ENCODE measurements around the gene EFEMP2.
"Not testable (repeated sequence)": the region's sequence is repeated elsewhere in the genome, so short reads cannot be mapped to it uniquely, and the experiment has no call there.

The EFEMP2 gene

DNA sequence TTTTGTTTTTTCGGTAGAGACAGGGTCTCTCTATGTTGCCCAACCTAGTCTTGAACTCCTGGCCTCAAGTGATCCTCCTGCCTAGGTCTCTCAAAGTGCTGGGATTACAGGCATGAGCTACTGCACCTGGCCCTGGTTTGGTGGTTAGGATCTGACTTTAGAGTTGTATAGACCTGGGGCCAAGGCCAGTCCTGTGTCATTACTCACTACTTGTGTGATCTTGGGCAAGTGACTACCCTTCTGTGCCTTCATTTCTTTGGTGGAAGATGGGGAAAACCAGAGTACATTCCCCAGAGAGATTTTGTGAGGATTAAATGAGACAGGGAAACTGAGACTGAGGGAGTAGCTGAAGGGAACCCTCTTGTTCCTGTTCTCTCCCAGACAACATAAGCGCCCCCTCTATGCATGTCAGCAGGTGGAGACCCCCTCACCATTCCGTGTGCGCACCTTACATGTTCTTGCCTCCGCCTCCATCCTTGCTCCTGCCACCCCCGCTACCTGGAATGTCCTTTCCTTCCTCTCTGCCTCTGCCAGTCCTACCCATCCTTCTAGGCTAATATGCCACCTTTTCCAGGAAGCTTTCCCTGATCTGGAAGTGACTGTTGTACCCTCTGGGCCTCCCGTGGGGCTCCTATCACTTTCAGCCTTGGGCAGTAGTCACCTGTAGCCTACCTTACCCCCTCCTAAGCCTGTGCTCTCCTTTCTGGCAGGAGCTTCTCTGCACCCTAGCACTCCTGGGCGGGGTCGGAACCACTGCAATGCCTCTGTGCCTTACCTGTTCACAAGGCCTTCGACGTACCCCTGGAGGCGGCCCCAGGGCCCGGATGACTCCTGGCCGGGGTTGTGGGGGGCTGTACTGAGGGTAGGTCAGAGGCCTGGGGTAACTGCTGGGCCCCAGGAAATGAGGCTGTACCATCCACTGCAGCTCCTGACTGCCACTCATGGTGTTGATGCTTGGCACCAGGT lies 23.7 kb upstream of the EFEMP2 start:
- ATAC-seq (replicated peaks) (no peak), DNase-seq (no peak)
- Mint-ChIP-seq H3K4me3 (no peak overlapping the region), H3K27ac (peak overlapping the region; percentile 49 to 51), H3K36me3 (ENCODE audit: insufficient read depth) (peaks cover 17% of the 10 kb centered on the region), H3K9me3 (no peaks in the 10 kb centered on the region), H3K4me1 (ENCODE audit: low read depth in 2 of 2) (peaks cover 21 to 30% of the 10 kb centered on the region in 2 donors), H3K27me3 (no peaks in the 10 kb centered on the region)

DNA sequence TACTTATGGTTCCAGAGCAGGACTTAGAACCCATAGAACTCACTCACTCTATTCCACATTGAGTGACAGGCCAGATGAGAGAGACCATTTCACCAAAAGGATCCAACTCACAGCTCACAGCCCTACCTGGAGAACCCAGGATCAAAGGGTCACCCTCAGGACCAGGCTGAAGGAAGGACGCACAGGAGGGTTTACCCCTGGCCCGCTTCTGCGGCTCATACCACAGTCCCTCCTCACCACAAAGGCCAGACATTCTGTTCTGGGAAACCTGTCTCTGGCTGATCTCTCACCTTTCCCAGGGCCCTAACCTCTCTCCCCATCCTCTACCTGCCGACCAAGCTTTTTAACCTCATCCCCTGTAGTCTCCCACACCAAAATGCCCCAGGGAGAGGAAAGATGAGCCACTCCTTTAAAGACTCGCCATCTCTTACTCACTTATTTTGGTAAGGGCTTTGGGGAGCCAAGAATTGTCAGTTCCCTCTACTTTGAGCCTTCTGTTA lies 22.9 kb upstream of the EFEMP2 start:
- Mint-ChIP-seq H3K36me3 (ENCODE audit: insufficient read depth) (peaks cover 17% of the 10 kb centered on the region), H3K4me1 (ENCODE audit: low read depth in 2 of 2) (peaks cover 21 to 31% of the 10 kb centered on the region in 2 donors), H3K4me3 (peak overlapping the region; percentile 22 to 62), H3K27me3 (no peaks in the 10 kb centered on the region), H3K27ac (peak overlapping the region; percentile 28 to 51), H3K9me3 (no peaks in the 10 kb centered on the region)
- DNase-seq (no peak), ATAC-seq (replicated peaks) (no peak)

DNA sequence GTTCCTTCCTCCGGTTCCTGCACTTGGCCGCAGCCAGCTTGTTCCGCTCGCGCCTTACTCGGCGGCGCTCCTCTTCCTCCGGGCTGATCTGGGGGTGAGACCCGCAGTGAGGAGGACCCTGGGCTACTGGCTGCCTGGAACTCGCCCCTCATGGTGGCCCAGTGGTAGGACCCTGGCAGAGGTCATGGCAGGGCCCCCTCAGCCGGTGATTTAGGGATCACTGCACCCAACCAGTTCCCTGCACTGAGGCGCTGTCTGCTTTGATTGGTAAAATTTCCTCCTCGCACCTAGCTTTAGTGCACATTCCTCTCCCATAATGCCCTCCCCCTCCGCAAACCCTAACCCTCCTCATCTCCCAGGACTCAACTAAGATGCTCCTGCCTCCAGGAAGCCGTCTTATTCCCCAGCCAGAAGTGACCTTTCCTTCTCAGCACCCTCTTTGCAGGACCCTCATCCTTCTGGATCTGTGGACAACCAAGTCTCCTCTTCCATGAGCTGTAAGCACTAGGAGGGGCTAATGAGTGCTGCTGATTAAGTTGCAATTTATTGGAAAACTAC lies 21.5 kb upstream of the EFEMP2 start:
- peak overlapping the region; percentile 89 to 93 for H3K4me3 Mint-ChIP-seq
- no peaks in the 10 kb centered on the region for H3K9me3 Mint-ChIP-seq
- peak overlapping the region; percentile 87 to 92 for H3K27ac Mint-ChIP-seq
- H3K4me1 Mint-ChIP-seq (ENCODE audit: low read depth in 2 of 2): peaks cover 34 to 42% of the 10 kb centered on the region in 2 donors
- peaks cover 20% of the 10 kb centered on the region for H3K36me3 Mint-ChIP-seq (ENCODE audit: insufficient read depth)
- peak; percentile 7 for ATAC-seq (replicated peaks)
- H3K27me3 Mint-ChIP-seq: no peaks in the 10 kb centered on the region
- no peak for DNase-seq

DNA sequence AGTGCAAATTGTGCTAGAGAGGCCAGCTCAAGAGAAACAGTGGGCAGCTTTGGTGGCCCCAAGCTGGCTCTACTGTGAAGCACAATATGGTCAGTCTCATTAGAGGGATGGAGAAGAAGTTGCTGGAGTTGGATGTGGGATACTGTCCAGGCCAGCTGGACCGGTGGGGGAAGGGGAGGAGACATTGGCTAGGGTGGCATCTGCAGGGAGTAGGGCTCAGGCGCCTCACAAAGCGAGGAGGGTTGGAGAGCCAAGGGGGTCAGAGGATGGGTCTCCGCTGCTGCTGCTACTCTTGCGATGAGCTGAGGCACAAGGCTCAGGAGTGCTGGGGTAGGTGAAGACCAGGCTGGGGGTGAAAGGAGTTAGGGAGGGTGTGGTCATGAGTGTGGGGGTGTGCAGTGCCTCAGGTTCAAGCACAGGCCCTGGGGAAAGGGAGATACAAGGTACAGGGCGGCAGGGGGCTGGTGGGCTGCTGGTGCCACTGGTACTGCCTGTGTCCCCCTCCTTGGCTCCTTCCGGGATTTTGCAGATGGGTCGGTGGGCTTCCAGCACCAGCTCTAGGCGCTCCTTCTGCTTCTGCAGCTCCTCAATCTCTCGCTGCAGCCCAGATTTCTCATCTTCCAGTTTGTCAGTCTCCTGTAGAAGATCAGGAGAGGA lies 20.2 kb upstream of the EFEMP2 start:
- Mint-ChIP-seq H3K27ac (peak overlapping the region; percentile 92 to 97), H3K27me3 (no peaks in the 10 kb centered on the region), H3K4me3 (peak overlapping the region; percentile 89 to 93), H3K9me3 (no peaks in the 10 kb centered on the region), H3K4me1 (ENCODE audit: low read depth in 2 of 2) (peaks cover 42 to 52% of the 10 kb centered on the region in 2 donors), H3K36me3 (ENCODE audit: insufficient read depth) (peaks cover 28% of the 10 kb centered on the region)
- no peak for ATAC-seq (replicated peaks)
- no peak for DNase-seq

DNA sequence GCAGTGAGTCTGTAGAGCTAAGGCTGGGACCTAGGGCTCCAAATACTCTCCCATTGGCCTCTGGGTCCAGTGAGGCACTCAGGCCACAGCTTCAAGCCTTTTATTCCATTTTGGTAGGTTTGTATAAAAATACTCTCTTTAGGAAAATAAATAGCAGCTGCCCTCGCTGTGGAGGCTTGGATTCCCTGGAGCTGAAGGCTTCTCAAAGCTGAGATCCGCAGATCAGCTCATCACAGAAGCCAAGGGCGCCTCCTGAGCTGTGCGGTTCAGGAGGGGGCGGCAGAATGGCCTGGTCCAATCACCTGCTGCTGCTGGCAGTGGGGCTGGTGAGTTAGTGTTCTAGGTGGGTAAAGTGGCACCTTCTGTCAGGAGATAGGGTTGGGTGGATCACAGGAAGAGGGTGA lies 19.5 kb upstream of the EFEMP2 start:
- Mint-ChIP-seq H3K4me3 (peak overlapping the region; percentile 89 to 93), H3K27ac (peak overlapping the region; percentile 92 to 97), H3K4me1 (ENCODE audit: low read depth in 2 of 2) (peaks cover 44 to 56% of the 10 kb centered on the region in 2 donors), H3K36me3 (ENCODE audit: insufficient read depth) (peaks cover 31% of the 10 kb centered on the region)
- not testable (repeated sequence) for H3K9me3 Mint-ChIP-seq; DNase-seq; ATAC-seq (replicated peaks); H3K27me3 Mint-ChIP-seq

DNA sequence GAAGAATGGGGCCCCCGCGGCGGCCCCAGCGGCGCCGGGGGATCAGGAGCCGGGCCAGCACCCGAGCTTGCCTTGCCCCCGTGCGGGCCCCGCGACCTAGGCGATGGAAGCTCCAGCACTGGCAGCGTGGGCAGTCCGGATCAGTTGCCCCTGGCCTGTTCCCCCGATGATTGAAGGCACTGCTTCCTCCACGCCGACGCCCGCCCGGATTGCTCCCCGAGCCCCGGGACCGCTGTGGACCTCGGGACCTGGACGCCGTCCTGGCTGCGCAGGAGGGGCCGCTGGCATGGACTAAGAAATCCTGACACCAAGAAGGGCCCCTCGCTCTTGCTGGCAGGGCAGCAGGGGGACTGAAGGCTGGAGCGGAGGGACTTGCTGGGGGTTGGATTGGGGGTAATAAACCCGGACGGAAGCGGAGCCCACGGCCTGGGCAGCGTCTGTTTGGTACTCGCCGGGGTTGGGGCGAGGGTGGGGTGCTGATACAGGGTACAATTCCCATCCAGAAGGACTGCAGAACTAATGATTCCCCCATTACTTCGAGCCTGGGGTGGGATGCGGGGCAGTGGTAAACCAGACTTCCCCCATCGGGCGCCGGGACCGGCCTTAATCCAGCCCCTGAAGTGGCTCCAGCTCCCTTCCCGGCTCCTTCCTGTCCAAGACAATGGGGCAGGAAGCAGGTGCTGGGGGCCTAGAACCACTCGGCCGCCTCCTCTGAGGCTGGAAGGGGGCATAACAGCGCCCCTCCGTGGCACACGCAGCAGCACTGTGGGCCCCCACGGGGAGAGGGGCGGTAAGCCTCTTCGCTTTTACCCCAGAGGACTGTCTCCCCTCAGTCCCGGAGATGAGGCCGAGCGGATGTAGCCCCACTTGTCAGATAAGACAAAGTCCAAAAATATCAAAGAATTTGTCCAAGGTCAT lies 18.9 kb upstream of the EFEMP2 start:
- ATAC-seq (replicated peaks) (no peak), DNase-seq (no peak)
- H3K9me3 Mint-ChIP-seq: no peaks in the 10 kb centered on the region
- peak overlapping the region; percentile 89 to 93 for H3K4me3 Mint-ChIP-seq
- H3K36me3 Mint-ChIP-seq (ENCODE audit: insufficient read depth): peaks cover 31% of the 10 kb centered on the region
- H3K27ac Mint-ChIP-seq: peak overlapping the region; percentile 92 to 97
- H3K4me1 Mint-ChIP-seq (ENCODE audit: low read depth in 2 of 2): peaks cover 49 to 61% of the 10 kb centered on the region in 2 donors
- H3K27me3 Mint-ChIP-seq: no peaks in the 10 kb centered on the region

DNA sequence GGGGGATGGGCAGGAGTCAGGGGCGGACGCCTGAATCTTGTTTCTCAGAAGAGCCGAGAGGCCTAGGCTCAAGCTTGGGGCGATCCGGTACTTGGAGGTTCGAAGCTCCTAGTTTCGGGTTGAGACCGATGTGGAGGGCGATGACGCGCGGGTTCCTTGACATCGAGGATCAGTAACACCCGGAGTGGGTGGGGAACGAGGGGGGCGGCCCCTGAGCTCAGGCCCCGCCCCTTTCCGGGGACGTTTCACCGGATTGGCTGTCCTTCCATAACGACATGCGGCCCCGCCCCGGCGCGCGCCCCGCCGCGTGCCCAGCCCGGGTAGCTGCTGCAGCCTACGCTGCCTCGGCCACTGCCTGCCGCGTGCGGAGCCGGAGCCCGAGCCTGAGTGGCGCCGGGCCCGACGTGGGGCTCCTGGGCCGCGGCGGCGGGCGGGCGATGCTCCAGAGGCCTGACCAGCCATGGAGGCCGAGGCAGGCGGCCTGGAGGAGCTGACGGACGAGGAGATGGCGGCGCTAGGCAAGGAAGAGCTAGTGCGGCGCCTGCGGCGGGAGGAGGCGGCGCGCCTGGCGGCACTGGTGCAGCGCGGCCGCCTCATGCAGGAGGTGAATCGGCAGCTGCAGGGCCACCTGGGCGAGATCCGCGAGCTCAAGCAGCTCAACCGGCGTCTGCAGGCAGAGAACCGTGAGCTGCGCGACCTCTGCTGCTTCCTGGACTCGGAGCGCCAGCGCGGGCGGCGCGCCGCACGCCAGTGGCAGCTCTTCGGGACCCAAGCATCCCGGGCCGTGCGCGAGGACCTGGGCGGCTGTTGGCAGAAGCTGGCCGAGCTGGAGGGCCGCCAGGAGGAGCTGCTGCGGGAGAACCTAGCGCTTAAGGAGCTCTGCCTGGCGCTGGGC lies 18.0 kb upstream of the EFEMP2 start, which contains the start of gene CCDC85B:
CCDC85B (plus strand) TSS at position 350 of the 895 bp plus-strand sequence; CDS start at position 461, 111 bp downstream.
- Mint-ChIP-seq H3K27me3 (no peaks in the 10 kb centered on the region), H3K9me3 (no peaks in the 10 kb centered on the region), H3K27ac (peak within 1 kb of the TSS; percentile 92 to 97), H3K36me3 (ENCODE audit: insufficient read depth) (peaks cover 35% of the 10 kb centered on the region), H3K4me3 (peak within 1 kb of the TSS; percentile 89 to 93), H3K4me1 (ENCODE audit: low read depth in 2 of 2) (peaks cover 51 to 59% of the 10 kb centered on the region in 2 donors)
- ATAC-seq (replicated peaks) (peak; percentile 71), DNase-seq (peak; percentile 96 to 98 (median 98))

DNA sequence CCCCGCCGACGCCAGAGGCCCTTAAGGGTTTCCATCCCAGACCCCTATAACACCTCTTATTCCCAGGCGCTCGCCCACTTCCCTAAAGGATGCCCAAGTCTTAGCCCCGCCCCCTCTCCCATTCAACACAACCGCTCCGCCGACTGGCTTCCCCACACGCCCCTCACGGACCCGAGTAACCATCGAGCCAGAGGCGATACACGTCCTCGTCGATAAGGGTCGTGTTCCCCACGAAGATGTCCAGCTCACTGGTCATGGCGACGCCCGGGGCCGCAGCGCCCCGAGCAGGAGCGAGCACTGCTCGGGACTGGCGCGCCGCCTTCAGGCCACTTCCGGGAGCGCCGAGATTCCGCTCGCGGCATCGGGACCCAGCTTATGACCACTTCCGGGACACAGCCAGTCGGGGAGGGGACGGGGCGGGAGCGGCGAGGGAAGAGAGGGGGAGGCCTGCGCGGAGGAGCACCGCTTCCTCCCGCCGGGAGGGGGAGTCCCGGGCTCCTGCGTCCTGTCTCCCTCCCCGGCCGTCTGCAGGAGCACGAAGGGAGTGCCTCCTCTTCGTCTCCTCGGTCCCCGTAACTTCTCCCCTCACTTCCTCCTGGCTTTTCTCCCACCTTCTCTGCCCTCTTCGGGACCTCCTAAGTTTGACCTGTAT lies 15.7 kb upstream of the EFEMP2 start, which contains the start of gene FIBP:
FIBP (minus strand) TSS at position 309 of the 652 bp plus-strand sequence; CDS start at position 256, 53 bp downstream.
- ATAC-seq (replicated peaks) (peak; percentile 58), DNase-seq (peak; percentile 87 to 88 (median 87))
- peak within 1 kb of the TSS; percentile 90 to 92 for H3K27ac Mint-ChIP-seq
- peak within 1 kb of the TSS; percentile 89 to 93 for H3K4me3 Mint-ChIP-seq
- peaks cover 62 to 64% of the 10 kb centered on the region in 2 donors for H3K4me1 Mint-ChIP-seq (ENCODE audit: low read depth in 2 of 2)
- no peaks in the 10 kb centered on the region for H3K9me3 Mint-ChIP-seq
- no peaks in the 10 kb centered on the region for H3K27me3 Mint-ChIP-seq
- peaks cover 41% of the 10 kb centered on the region for H3K36me3 Mint-ChIP-seq (ENCODE audit: insufficient read depth)

DNA sequence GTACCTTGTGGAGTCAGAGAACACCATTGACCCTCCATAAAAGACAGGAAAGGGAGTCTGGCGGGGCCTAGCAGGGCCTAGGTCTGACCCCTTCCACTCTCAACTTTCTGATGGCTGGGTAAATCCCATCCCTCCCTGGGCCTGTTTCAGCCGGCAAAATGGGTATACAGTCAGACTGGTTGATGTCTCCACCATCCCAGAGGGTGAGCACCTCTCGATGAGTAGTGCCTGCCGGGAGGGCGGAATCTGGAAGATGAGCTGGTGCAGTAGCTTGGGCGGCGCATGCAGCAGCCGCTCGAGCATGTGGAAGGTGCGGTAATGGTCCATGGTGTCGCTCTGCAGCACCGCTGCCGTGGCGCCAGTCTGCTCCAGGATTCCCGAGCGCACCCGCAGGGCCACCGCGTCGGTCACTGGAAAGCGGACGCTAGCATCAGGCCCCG lies 15.1 kb upstream of the EFEMP2 start:
- no peak for ATAC-seq (replicated peaks)
- H3K27me3 Mint-ChIP-seq: no peaks in the 10 kb centered on the region
- peaks cover 61 to 63% of the 10 kb centered on the region in 2 donors for H3K4me1 Mint-ChIP-seq (ENCODE audit: low read depth in 2 of 2)
- no peak for DNase-seq
- no peaks in the 10 kb centered on the region for H3K9me3 Mint-ChIP-seq
- H3K36me3 Mint-ChIP-seq (ENCODE audit: insufficient read depth): peaks cover 42% of the 10 kb centered on the region
- H3K27ac Mint-ChIP-seq: peak overlapping the region; percentile 90 to 92
- peak overlapping the region; percentile 89 to 93 for H3K4me3 Mint-ChIP-seq

DNA sequence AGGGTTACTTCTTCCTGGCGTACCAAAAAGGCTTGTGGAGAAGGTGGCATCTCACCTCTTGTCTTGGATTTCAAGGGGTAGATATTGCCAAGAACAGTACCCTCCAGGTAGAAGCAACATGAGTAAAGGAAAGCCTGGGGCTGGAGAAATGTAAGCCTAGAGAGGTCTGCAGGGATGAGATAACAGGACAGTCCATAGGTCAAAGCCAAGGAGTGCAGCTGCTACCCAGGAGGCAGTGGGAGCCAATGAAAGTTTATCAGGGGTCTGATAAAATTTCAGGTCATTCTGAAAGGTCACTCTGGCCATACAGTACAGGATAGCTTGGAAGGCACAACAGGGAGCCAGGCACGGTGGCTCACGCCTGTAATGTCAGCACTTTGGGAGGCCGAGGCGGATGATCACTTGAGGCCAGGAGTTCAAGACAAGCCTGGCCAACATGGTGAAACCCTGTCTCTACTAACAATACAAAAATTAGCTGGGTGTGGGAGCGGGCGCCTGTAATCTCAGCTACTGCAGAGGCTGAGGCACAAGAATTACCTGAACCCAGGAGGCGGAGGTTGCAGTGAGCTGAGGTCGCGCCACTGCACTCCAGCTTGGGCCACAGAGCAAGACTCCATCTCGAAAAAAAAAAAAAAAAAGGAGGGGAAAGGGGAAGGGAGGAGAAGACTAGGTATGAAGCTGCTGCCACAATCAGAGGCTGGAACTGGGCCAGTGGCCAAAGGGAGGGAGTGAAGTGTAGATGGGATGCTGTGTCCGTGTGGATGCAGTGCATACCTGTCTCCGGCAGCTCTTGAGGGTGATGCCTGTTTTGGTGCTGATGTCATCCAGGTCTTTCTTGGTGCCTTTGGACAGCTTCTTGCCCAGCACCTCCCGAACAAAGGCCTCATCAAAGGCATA lies 14.5 kb upstream of the EFEMP2 start:
- Mint-ChIP-seq H3K27me3 (no peaks in the 10 kb centered on the region), H3K36me3 (ENCODE audit: insufficient read depth) (peaks cover 37% of the 10 kb centered on the region), H3K9me3 (no peaks in the 10 kb centered on the region), H3K4me1 (ENCODE audit: low read depth in 2 of 2) (peaks cover 54 to 56% of the 10 kb centered on the region in 2 donors), H3K27ac (peak overlapping the region; percentile 90 to 92), H3K4me3 (peak overlapping the region; percentile 89 to 93)
- DNase-seq (no peak), ATAC-seq (replicated peaks) (no peak)
